Inflammatory macrophage (primary cell): ENCODE data around the gene TOP2A.
A peak's percentile ranks its signal among the peaks of the same experiment; 100 is the strongest.
"Not testable (repeated sequence)": the region's sequence is repeated elsewhere in the genome, so short reads cannot be mapped to it uniquely, and the experiment has no call there.

Source experiments
- DNase-seq, 2 donors: peaks; one replicate each; pipeline ENCODE4 v3.0.0-alpha.2; 2020 to 2022

The TOP2A gene

DNA sequence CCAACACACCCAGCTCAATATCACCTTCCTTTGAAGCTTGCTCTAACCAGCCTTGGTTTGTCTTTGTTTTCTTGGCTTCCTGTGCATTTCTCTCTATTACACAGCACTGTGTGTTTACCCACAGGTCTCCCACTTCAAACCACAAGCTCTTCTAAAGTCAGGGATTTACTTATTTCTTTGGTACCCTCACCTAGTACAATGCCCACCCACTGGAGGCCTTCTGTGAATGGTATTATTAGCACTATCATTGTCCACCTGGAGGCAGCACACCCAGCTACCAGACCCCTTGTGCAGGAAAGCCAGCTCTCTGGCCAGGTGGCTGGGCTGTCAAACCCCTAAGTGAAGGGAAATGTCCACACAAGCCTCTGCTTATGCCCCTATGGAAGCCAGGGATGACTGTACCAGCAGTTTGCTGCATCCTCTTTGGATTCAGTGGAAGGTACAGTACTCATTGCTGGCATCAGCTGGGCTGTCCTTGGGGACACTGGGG lies 9.4 kb upstream of the TOP2A start:
- no peak for DNase-seq

- DNase-seq: no peak
Measured at GRCh38 chr17:40425741-40426140, 8.0 kb upstream of the TOP2A start.

DNA sequence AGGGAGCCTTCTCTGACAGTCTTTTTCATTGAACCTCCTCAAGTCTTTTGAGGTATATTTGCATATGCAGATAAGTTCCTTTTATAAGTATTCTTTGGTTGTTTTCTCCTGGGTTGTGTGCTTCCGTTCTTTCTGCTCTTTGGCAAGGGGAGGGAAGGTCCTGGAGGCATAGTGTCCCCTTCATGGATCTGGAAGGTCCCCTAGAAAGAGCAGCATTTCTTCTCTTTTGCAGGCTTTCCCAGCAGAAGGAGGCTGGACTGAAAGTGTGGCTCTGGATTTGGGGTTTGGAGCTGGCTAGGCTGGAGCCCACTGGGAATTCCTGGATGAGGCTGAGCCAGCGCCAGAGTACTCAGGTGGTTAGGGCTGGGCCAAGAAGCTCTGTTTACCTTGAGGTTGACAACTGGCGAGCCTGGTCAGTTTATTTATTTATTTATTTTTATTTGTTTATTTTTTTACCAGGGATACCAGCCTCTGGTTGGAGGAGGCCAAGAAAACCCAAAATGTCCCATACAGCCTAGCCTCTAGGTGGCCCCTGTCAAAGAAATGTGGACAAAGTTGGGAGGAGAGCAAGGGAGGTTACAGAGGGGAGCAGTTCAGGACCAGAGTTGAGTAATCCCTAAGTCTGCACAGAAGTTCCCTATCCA lies 5.4 kb upstream of the TOP2A start:
- DNase-seq: peak in 1 of 2 donors; percentile 17

- DNase-seq: peak; percentile 36 to 37
Measured at GRCh38 chr17:40419559-40420331, 2.0 kb upstream of the TOP2A start.

DNA sequence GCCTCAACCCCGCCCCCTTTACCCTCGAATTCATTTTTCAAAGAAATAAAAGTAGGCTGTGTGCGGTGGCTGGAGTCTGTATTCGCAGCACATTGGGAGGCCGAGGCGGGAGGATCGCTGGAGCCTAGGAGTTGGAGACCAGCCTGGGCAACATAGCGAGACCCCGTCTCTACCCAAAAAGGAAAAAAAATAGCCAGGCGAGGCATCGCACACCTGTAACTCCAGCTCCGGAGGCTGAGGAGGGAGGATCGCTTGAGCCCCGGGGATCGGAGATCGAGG lies 671 bp upstream of the TOP2A start:
- no peak for DNase-seq

DNA sequence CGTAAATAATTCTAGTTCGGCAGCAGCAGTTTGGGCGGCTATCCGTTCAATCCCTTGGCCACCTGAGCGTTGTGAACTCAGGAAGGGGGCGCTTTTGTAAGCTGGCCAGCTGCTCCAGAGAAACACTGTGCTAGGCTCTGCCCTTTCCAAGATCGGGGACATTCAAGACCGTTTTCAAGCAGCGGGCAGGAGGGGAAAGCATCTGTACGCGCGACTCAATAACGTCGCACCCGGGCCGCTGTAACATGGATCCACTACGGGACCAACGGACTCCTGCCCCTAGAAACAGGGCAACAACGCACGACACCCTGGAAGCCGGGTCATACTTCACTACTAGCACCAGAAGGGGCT lies 463 bp downstream of the TOP2A start:
- no peak for DNase-seq

- no peak for DNase-seq
Measured at GRCh38 chr17:40416671-40417070, 1.0 kb downstream of the TOP2A start.

DNA sequence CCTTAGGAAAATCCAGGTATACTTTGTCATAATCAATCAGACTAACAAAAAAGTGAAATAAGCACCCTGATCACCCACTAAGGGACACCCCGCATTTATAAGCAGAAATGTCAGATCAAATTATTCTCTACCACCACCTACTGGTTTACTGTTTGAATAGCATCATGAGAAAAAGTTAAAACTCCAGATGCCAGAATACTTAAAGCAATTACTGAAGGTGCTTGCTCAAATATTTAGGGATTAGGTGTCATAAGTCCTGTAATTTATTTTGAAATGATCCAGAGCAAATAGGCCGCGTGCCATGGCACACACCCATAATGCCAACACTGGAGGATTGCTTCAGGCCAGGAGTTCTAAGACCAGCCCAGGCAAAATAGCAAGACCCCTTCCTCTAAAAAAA lies 2.3 kb downstream of the TOP2A start:
- peak; percentile 22 to 60 for DNase-seq

DNA sequence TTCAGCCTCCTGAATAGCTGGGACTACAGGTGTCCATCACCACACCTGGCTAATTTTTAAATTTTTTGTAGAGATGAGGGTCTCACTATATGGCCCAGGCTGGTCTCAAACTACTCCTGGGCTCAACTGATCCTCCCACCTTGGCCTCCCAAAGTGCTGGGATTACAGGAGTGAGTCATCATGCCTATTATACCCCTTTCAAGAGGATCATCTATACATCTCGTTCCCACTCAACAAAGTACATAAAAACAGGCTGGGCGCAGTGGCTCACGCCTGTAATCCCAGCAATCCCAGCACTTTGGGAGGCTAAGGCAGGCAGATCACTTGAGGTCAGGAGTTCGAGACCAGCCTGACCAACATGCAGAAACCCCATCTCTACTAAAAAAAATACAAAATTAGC lies 3.4 kb downstream of the TOP2A start:
- not testable (repeated sequence) for DNase-seq

DNA sequence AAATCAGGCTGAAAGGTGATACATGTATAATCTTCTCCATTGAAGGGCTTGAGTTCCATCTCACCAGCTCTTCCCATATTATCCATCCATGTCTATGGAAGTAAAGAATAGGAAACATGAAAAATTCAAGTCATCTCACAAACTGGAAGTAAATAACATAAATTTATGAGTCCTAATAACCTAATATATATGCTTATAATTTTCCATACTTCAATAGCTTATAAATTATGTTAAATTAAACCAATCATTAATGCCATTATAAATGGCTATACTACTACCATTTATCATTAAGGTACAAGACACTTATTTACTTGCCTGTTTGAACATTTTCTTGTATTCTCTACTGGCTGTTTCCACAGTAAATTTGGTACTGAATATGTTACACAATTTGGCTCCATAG lies 4.8 kb downstream of the TOP2A start:
- no peak for DNase-seq

DNA sequence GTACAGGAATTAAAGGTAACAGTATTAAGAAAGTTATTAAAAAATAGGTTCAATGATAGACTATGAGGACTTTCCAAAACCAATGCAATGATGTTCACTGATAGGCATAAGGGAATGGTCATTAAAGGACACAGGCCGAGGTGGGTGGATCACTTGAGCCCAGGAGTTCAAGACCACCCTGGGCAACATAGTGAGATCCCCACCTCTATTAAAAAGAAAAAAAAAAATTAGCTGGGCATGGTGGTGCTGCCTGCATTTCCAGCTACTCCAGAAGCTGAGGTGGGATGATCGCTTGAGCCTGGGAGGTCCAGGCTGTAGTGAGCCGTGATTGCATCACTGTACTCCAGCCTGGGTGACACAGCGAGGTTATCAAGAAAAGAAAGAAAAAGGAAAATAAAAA lies 5.9 kb downstream of the TOP2A start:
- DNase-seq: no peak

DNA sequence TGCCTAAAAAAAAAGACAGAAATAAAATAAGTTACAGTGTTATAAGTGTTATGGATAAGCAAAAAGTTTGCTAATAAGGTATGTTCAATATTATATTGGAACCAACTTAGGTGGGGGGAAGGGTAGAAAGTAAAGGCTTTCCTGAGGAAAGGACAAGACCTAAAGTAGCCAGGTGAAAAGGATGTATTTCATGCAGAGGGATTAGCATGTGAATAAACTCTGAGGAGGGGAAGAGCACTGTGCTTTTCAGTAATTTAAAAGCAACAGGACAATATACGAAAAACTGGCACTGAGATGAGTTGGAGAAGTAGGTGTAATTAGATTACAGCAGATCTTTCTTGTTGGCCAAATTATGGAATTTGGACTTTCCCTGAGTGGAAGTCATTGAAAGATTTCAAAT lies 7.6 kb downstream of the TOP2A start:
- DNase-seq: no peak

GRCh38 chr17:40409540-40409939 lies 8.2 kb downstream of the TOP2A start:
- DNase-seq: not testable (repeated sequence)

GRCh38 chr17:40407460-40407859 lies 10.2 kb downstream of the TOP2A start:
- DNase-seq: no peak

DNA sequence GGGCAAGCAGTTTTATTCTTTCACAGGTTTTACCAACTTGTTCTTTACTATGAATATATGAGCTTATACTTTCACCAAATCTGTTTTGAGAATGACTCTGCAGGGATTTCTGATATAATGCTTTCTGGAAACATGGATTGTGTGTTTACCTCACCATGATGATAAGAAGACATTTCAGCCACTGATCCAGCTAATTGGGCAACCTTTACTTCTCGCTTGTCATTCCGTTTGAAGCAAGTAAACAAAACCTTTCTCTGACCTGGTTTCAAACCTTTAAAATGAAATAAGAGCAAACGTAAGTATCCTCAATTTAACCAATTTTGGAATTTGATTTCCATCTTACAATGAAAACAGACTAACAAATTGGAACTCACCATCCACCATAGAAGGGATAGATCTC lies 13.7 kb downstream of the TOP2A start:
- DNase-seq: no peak

GRCh38 chr17:40402668-40403067 lies 15.0 kb downstream of the TOP2A start:
- no peak for DNase-seq

GRCh38 chr17:40399185-40399584 lies 18.5 kb downstream of the TOP2A start:
- peak; percentile 26 to 59 for DNase-seq

DNA sequence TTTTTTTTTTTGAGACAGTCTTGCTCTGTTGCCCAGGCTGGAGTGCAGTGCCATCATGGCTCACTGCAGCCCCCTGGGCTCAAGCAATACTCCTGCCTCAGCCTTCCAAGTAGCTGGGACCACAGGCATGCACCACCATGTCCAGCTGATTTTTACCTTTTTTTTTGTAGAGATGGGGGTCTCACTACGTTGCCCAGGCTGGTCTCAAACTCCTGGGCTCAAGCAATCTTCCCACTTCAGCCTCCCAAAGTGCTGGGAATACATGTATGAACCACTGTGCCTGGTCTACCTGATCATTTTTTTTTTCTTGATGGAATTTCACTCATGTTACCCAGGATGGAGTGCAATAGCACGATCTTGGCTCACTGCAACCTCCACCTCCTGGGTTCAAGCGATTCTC lies 31.1 kb downstream of the TOP2A start:
- not testable (repeated sequence) for DNase-seq

DNA sequence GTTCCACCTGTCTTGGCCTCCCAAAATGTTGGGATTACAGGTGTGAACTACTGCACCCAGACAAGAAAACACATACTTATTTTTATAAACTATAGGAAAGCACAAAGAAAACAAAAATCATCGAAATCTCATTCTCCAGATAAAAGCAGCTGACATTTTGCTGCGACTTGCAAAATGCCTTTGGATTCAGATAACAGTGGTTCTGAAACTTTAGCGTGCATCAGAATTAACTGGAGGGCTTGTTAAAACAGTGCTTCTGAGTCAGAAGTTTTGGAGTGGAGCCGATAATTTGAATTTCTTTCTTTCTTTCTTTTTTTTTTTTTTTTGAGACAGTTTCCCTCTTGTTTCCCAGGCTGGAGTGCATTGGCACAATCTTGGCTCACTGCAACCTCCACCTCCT lies 35.4 kb downstream of the TOP2A start:
- DNase-seq: no peak

- no peak for DNase-seq
Measured at GRCh38 chr17:40378966-40379365, 38.7 kb downstream of the TOP2A start.

- no peak for DNase-seq
Measured at GRCh38 chr17:40377832-40378231, 39.9 kb downstream of the TOP2A start.

GRCh38 chr17:40376541-40376940 lies 41.2 kb downstream of the TOP2A start:
- not testable (repeated sequence) for DNase-seq

GRCh38 chr17:40375786-40376185 lies 41.9 kb downstream of the TOP2A start:
- not testable (repeated sequence) for DNase-seq

GRCh38 chr17:40374821-40375498 lies 42.7 kb downstream of the TOP2A start:
- DNase-seq: no peak
